K562 (cell line): ENCODE data around the gene HVCN1.

ENCODE experiments used
- NR2F6 ChIP-seq: fragments of 450-650 bp; formaldehyde crosslinking; IDR thresholded peaks from 2 replicates; pipeline ENCODE4 v1.4.0; 2020; ENCODE audit warnings: mild to moderate bottlenecking
- POLR2A ChIP-seq: fragments of 450-650 bp; conservative IDR thresholded peaks from 2 replicates; pipeline ENCODE4 v1.6.1; 2016
- TCF7 ChIP-seq: sonication (generic); IDR thresholded peaks from 2 replicates; pipeline ENCODE4 v1.6.1; 2016; ENCODE audit warnings: antibody characterized with exemption, borderline replicate concordance
- TF ChIP-seq, protein P1 (sequence below): sonication (generic); formaldehyde crosslinking; IDR thresholded peaks from 2 replicates; pipeline ENCODE4 v1.8.0; 2022; ENCODE audit warnings: mild to moderate bottlenecking, missing genetic modification reagents
- TF ChIP-seq, protein P2 (sequence below): fragments of 250-450 bp; sonication (Bioruptor Pico); IDR thresholded peaks from 2 replicates; pipeline ENCODE4 v1.5.0; 2021
- TF ChIP-seq, protein P3 (sequence below), 3 experiments: IDR thresholded peaks in 2 of 3; conservative IDR thresholded peaks in 1 of 3; 2 replicates each; pipeline ENCODE4 v1.5.1; 2011 to 2012; ENCODE audit warnings: low read length in 3 of 3, mild to moderate bottlenecking in 3 of 3, control low read depth in 2 of 3, improper control_type of control experiment in 1 of 3, inconsistent platforms in 1 of 3, low read depth in 1 of 3, mixed read lengths in 1 of 3, moderate library complexity in 1 of 3; ENCODE audit not compliant: insufficient read depth in 2 of 3

DNA sequence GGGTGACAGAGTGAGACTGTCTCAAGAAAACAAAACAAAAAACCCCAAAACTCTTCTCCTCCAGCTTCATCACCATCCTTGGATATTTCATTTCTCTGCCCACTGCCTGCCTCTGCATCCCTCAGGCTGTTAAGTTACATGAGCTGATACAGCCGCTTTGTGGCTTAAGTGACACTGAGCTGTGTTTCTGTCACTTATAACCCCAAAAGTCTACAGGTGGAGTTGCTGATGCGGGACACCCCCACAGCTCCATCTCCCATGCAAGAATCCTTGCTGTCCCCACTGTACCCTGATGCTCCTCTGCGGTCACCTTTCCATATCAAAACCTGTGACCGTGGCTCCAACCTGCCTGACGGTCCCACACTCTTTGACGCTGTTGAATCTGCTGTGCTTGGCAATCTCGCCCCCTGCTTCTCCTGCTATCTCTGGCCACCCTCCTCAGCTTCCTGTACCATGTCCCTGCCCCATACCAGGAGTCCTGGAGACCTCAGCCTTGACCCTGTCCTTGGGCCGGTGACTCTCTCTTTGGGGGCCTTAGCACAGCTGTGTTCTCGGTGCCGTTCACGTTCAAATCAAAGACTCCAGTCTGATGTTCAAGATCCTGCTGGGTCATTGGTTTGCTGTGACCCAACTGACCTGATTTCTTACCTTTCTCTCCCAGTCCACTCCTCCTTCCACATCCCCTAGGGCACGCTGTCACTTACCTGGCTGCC, 20.3 kb downstream of the HVCN1 start:
- TF ChIP-seq POLR2A: no peak
- no peak for TF ChIP-seq TCF7
- TF ChIP-seq, protein P1, sequence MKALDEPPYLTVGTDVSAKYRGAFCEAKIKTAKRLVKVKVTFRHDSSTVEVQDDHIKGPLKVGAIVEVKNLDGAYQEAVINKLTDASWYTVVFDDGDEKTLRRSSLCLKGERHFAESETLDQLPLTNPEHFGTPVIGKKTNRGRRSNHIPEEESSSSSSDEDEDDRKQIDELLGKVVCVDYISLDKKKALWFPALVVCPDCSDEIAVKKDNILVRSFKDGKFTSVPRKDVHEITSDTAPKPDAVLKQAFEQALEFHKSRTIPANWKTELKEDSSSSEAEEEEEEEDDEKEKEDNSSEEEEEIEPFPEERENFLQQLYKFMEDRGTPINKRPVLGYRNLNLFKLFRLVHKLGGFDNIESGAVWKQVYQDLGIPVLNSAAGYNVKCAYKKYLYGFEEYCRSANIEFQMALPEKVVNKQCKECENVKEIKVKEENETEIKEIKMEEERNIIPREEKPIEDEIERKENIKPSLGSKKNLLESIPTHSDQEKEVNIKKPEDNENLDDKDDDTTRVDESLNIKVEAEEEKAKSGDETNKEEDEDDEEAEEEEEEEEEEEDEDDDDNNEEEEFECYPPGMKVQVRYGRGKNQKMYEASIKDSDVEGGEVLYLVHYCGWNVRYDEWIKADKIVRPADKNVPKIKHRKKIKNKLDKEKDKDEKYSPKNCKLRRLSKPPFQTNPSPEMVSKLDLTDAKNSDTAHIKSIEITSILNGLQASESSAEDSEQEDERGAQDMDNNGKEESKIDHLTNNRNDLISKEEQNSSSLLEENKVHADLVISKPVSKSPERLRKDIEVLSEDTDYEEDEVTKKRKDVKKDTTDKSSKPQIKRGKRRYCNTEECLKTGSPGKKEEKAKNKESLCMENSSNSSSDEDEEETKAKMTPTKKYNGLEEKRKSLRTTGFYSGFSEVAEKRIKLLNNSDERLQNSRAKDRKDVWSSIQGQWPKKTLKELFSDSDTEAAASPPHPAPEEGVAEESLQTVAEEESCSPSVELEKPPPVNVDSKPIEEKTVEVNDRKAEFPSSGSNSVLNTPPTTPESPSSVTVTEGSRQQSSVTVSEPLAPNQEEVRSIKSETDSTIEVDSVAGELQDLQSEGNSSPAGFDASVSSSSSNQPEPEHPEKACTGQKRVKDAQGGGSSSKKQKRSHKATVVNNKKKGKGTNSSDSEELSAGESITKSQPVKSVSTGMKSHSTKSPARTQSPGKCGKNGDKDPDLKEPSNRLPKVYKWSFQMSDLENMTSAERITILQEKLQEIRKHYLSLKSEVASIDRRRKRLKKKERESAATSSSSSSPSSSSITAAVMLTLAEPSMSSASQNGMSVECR (CRISPR knock-in tag): no peak
- no peak for TF ChIP-seq NR2F6 (CRISPR knock-in tag)
- TF ChIP-seq, protein P2, sequence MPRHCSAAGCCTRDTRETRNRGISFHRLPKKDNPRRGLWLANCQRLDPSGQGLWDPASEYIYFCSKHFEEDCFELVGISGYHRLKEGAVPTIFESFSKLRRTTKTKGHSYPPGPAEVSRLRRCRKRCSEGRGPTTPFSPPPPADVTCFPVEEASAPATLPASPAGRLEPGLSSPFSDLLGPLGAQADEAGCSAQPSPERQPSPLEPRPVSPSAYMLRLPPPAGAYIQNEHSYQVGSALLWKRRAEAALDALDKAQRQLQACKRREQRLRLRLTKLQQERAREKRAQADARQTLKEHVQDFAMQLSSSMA (CRISPR knock-in tag): no peak
- TF ChIP-seq, protein P3, sequence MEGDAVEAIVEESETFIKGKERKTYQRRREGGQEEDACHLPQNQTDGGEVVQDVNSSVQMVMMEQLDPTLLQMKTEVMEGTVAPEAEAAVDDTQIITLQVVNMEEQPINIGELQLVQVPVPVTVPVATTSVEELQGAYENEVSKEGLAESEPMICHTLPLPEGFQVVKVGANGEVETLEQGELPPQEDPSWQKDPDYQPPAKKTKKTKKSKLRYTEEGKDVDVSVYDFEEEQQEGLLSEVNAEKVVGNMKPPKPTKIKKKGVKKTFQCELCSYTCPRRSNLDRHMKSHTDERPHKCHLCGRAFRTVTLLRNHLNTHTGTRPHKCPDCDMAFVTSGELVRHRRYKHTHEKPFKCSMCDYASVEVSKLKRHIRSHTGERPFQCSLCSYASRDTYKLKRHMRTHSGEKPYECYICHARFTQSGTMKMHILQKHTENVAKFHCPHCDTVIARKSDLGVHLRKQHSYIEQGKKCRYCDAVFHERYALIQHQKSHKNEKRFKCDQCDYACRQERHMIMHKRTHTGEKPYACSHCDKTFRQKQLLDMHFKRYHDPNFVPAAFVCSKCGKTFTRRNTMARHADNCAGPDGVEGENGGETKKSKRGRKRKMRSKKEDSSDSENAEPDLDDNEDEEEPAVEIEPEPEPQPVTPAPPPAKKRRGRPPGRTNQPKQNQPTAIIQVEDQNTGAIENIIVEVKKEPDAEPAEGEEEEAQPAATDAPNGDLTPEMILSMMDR (IDR thresholded peaks at IDR 0.05 in 2 of 3, conservative IDR thresholded peaks at IDR 0.05 in 1 of 3; ENCODE audit: insufficient read depth in 2 of 3, low read depth in 1 of 3, low read length in 3 of 3): no peak
